Iris pigment epithelial cell (primary cell): ENCODE results near the gene CCDC107.

Experiments used
- DNase-seq: peaks from one replicate; pipeline ENCODE4 v3.0.0-alpha.2; 2011; ENCODE audit warnings: low read depth

Gene CCDC107

GRCh38 chr9:35660966-35661415 lies 2.9 kb downstream of the CCDC107 start:
- DNase-seq: peak; percentile 44

- no peak for DNase-seq
Measured at GRCh38 chr9:35661756-35662350, 3.8 kb downstream of the CCDC107 start.

- DNase-seq: no peak
Measured at GRCh38 chr9:35662437-35662836, 4.3 kb downstream of the CCDC107 start.

GRCh38 chr9:35664531-35665470 lies 6.7 kb downstream of the CCDC107 start, which contains the start of gene ARHGEF39:
ARHGEF39 (minus strand) TSS chr9:35665195; CDS start chr9:35665169, 26 bp downstream.
- DNase-seq: peak; percentile 66

GRCh38 chr9:35665471-35665818 lies 7.4 kb downstream of the CCDC107 start:
- DNase-seq: no peak

GRCh38 chr9:35666045-35666444 lies 8.0 kb downstream of the CCDC107 start:
- DNase-seq: no peak

- no peak for DNase-seq
Measured at GRCh38 chr9:35666549-35666948, 8.5 kb downstream of the CCDC107 start.

- no peak for DNase-seq
Measured at GRCh38 chr9:35667939-35668338, 9.8 kb downstream of the CCDC107 start.

GRCh38 chr9:35669331-35670145 lies 11.4 kb downstream of the CCDC107 start:
- DNase-seq: peak; percentile 64

- DNase-seq: no peak
Measured at GRCh38 chr9:35673132-35674024, 15.3 kb downstream of the CCDC107 start, which contains the start of gene CA9. CA9 (plus strand) TSS chr9:35673928; CDS start chr9:35673960, 32 bp downstream.

- no peak for DNase-seq
Measured at GRCh38 chr9:35674025-35674361, 15.9 kb downstream of the CCDC107 start.

- DNase-seq: no peak
Measured at GRCh38 chr9:35675204-35675603, 17.1 kb downstream of the CCDC107 start.

GRCh38 chr9:35675732-35676392 lies 17.8 kb downstream of the CCDC107 start:
- no peak for DNase-seq

GRCh38 chr9:35679091-35679490 lies 21.0 kb downstream of the CCDC107 start:
- DNase-seq: no peak

GRCh38 chr9:35679766-35680330 lies 21.8 kb downstream of the CCDC107 start:
- DNase-seq: no peak

- peak; percentile 72 for DNase-seq
Measured at GRCh38 chr9:35680331-35681105, 22.4 kb downstream of the CCDC107 start.

- no peak for DNase-seq
Measured at GRCh38 chr9:35681341-35682002, 23.4 kb downstream of the CCDC107 start.

- no peak for DNase-seq
Measured at GRCh38 chr9:35682051-35682450, 24.0 kb downstream of the CCDC107 start.
